Stimulated activated CD4-positive, alpha-beta T cell treated with anti-CD3 and anti-CD28 coated beads, Interleukin-2, amount 100 ng/mL, for 24 hours (primary cell): Measurements from ENCODE around the gene TOMM7.
"Not testable (repeated sequence)": the region's sequence is repeated elsewhere in the genome, so short reads cannot be mapped to it uniquely, and the experiment has no call there.

Experiments used
- DNase-seq, 2 donors: peaks; one replicate each; pipeline ENCODE4 v3.0.0-alpha.2; 2020

The TOMM7 gene

DNA sequence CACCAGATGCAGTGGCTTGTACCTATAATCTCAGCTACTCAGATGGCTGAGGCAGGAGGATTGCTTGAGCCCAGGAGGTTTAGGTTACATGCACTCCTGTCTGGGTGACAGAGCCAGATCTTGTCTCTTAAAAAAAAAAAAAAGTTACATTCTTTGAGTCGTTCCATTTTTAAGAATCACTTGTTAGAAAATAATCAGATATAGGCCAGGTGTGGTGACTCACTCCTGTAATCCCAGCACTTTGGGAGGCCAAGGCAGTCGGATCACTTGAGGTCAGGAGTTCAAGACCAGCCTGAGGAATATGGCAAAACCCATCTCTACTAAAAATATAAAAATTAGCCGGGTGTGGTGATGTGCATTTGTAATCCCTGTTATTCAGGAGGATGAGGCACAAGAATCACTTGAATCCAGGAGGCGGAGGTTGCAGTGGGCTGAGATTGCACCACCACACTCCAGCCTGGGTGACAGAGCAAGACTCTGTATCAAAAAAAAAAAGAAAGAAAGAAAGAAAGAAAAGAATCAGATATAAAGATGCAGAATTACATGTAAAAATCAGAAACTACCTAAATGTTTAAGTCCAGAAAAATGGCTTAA lies 42.8 kb downstream of the TOMM7 start:
- not testable (repeated sequence) for DNase-seq

DNA sequence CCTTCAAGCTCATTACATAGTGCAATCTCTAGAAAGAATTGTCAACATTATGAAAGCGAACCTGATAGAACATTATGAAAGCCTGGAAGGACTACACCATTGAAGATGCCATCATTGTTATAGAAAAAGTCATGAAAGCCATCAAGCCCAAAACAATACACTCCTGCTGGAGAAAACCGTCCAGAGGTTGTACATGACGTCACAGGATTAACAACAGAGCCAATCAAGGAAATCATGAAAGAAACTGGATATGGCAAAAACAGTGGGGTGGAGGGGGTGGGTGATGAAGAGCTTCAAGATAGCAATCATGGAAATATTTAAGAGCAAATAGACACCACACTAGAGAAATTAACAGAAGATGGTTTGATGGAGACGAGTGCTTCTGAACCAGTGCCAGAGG lies 45.7 kb downstream of the TOMM7 start:
- no peak for DNase-seq

DNA sequence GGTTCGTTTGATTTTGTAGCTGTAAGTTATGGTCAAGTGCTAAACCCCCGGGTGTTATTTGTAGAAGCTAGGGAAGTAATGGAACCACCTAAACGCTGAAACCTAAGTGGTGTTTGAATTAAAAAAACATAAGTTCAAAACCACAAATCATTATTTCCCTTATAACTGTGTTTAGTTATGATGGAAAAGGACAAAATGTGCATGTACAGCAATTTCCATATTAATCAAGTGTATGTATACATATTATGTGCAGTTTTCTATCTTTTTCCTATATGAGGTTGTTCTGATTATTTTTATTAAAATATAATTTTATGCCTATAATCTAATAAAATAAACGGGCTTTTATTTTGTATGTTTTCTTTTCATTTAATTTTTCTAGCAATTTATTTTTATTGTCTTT lies 49.8 kb downstream of the TOMM7 start:
- DNase-seq: no peak

DNA sequence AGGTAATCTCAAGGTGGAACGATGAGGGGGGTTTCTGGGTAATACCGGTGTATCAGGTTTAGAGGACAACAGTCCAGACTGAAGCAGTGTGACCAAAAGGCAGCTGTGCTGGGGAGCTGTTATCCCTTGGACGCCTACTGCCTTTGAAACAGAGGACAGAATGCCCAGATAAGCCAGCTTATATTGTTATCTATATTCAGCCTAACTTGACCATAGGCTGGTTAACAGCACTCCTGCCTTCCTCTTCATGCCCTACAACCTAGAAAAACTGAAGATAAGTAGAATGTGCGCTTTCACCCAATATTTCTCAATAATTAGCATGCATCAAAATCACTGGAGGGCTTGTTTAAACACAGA lies 50.8 kb downstream of the TOMM7 start:
- DNase-seq: no peak

DNA sequence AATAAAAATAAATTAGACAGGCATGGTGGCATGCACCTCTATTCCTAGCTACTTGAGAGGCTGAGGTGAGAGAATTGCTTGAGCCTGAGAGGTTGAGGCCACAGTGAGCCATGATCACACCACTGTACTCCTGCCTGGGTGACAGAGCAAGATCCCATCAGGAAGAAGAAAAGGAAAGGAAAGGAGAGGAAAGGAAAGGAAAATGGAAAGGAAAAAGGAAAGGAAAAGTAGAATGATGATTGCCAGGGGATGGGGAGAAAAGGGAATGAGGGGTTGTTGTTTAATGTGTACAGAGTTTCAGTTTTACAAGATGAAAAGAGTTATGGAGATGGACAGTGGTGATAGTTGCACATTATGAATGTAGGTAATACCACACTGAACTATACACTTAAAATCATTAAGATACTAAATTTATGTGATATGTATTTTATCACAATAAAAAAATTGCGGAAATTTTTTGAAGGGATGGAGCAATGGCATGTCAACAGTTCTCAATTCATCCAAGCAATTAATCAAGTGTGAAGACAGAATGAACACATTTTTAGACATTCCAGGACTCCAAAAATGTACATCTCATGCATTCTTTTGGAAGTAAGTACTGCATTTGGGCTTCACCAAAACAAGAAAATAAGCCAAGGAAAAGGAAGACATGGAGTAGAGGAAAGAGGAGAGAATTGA lies 51.3 kb downstream of the TOMM7 start:
- no peak for DNase-seq

DNA sequence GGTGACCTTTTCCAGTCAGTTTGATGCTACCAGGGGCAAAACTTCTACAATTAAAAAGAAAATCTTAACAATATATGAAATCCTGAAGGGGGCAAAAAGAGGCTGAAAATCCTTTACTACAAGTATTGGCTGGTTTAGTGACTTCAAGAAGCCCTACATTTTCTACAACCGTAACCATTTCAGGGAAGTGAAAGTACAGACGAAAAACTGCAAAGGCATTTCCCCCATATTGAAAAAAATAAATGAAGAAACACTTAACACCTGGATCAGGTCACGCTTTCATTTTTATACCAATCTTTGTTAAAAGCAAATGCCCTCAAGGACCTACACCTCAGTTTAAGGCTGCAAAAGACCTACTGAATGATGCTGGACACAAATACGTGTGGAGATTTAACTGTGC lies 57.0 kb downstream of the TOMM7 start:
- DNase-seq: no peak
